A549 (cell line): ENCODE measurements around the gene RFX1. TPM values are rescaled to one million over a fixed set of nuclear protein-coding genes. Genes with fewer than 3 reads are reported as not detected.

Experiments
- ATAC-seq, 2 experiments: fragments of 200-7000 bp in 1 of 2; fragments of >200 bp in 1 of 2; cut with Nextera tagmentation in 1 of 2; cut with Tn5 transposase in 1 of 2; 3 replicates each; pipeline versions ENCODE4 v1.8.0 to v1.9.1; 2018 to 2020; ENCODE audit warnings: mild to moderate bottlenecking in 1 of 2, moderate library complexity in 1 of 2
- CTCF ChIA-PET: fragments of 300-600 bp; sonication (Branson Sonifier 250); formaldehyde crosslinking; extraction: SDS; loops from one replicate; lab custom pipeline; 2021; ENCODE audit warnings: antibody characterized with exemption, inconsistent platforms; lab: Yijun Ruan, JAX
- POLR2A ChIA-PET: fragments of 350-600 bp; formaldehyde crosslinking; extraction: SDS; loops from one replicate; lab custom pipeline; 2021; ENCODE audit warnings: antibody characterized with exemption, inconsistent platforms; lab: Yijun Ruan, JAX
- DNase-seq, 2 experiments: peaks; one replicate each; pipeline versions ENCODE4 v3.0.0 to v3.0.0-alpha.2; 2011 to 2016; ENCODE audit warnings: low read depth in 1 of 2, low spot score in 1 of 2
- FAIRE-seq: peaks from 2 replicates; lab custom pipeline; 2011; peaks lifted over from hg19 to GRCh38; lab: Jason Lieb, UNC
- H3K27ac ChIP-seq, 2 experiments: fragments of >200 bp; sonication (Bioruptor Twin); formaldehyde crosslinking; 3 replicates each; pipeline ENCODE4 v1.5.1; 2016 to 2017
- H3K4me1 ChIP-seq: fragments of >200 bp; sonication (Bioruptor Twin); formaldehyde crosslinking; 3 replicates; pipeline ENCODE4 v1.6.1; 2016
- H3K4me2 ChIP-seq: fragments of >200 bp; sonication (Bioruptor Twin); formaldehyde crosslinking; 3 replicates; pipeline ENCODE4 v1.6.1; 2016
- H3K4me3 ChIP-seq: fragments of >200 bp; sonication (Bioruptor Twin); formaldehyde crosslinking; 3 replicates; pipeline ENCODE4 v1.5.1; 2016
- H3K9me3 ChIP-seq: fragments of >200 bp; sonication (Bioruptor Twin); formaldehyde crosslinking; 3 replicates; pipeline ENCODE4 v1.6.1; 2016
- CBX2 ChIP-seq: fragments of 200-600 bp; sonication (generic); IDR thresholded peaks from 2 replicates; pipeline ENCODE4 v1.6.1; 2016; ENCODE audit warnings: low read depth, mild to moderate bottlenecking, borderline replicate concordance
- CEBPB ChIP-seq, 2 experiments: fragments of >200 bp in 1 of 2; sonication (Bioruptor Twin) in 1 of 2; formaldehyde crosslinking in 1 of 2; IDR thresholded peaks; 2 replicates each; pipeline ENCODE4 v1.6.1; 2012 to 2016
- EHMT2 ChIP-seq: fragments of 200-600 bp; sonication (generic); IDR thresholded peaks from 2 replicates; pipeline ENCODE4 v1.6.1; 2016; ENCODE audit warnings: antibody characterized with exemption, low read depth, mild to moderate bottlenecking, moderate library complexity
- EP300 ChIP-seq, 2 experiments: fragments of >200 bp; sonication (Bioruptor Twin); formaldehyde crosslinking; IDR thresholded peaks; 2 replicates in 1 of 2; 3 replicates in 1 of 2; pipeline ENCODE4 v1.6.1; 2016 to 2017
- FOSB ChIP-seq: fragments of 250-450 bp; sonication (Bioruptor Pico); IDR thresholded peaks from 2 replicates; pipeline ENCODE4 v1.5.0; 2020; ENCODE audit warnings: mild to moderate bottlenecking, moderate library complexity
- GATA3 ChIP-seq: IDR thresholded peaks from 2 replicates; pipeline ENCODE4 v1.6.1; 2012; ENCODE audit warnings: borderline replicate concordance
- HDAC2 ChIP-seq: fragments of 200-600 bp; sonication (generic); IDR thresholded peaks from 2 replicates; pipeline ENCODE4 v1.6.1; 2016
- HOXA7 ChIP-seq: fragments of 250-450 bp; sonication (Bioruptor Pico); IDR thresholded peaks from 2 replicates; pipeline ENCODE4 v1.5.0; 2020; ENCODE audit warnings: mild to moderate bottlenecking, moderate library complexity
- HOXB5 ChIP-seq: fragments of 250-450 bp; sonication (Bioruptor Pico); IDR thresholded peaks from 2 replicates; pipeline ENCODE4 v1.5.0; 2020; ENCODE audit warnings: mild to moderate bottlenecking, moderate library complexity
- JUNB ChIP-seq: fragments of >200 bp; sonication (Bioruptor Twin); formaldehyde crosslinking; IDR thresholded peaks from 2 replicates; pipeline ENCODE4 v1.6.1; 2016
- KDM1A ChIP-seq: fragments of 200-600 bp; sonication (generic); IDR thresholded peaks from 2 replicates; pipeline ENCODE4 v1.6.1; 2016; ENCODE audit warnings: low read depth, mild to moderate bottlenecking
- KDM5A ChIP-seq: fragments of 200-600 bp; sonication (generic); IDR thresholded peaks from 2 replicates; pipeline ENCODE4 v1.6.1; 2016; ENCODE audit warnings: antibody characterized with exemption, mild to moderate bottlenecking
- MYC ChIP-seq: IDR thresholded peaks from 2 replicates; pipeline ENCODE4 v1.6.1; 2012; ENCODE audit warnings: mild to moderate bottlenecking, inconsistent platforms, low read length, improper control_type of control experiment, borderline replicate concordance
- PHF8 ChIP-seq: fragments of 200-600 bp; sonication (generic); IDR thresholded peaks from 2 replicates; pipeline ENCODE4 v1.6.1; 2016; ENCODE audit warnings: low read depth, mild to moderate bottlenecking, antibody characterized with exemption, moderate library complexity, borderline replicate concordance
- RFX5 ChIP-seq: fragments of 450-650 bp; IDR thresholded peaks from 2 replicates; pipeline ENCODE4 v1.7.1; 2014; ENCODE audit warnings: antibody characterized with exemption, mild to moderate bottlenecking, moderate library complexity
- TP53 ChIP-seq: fragments of 250-450 bp; sonication (Bioruptor Pico); IDR thresholded peaks from 2 replicates; pipeline ENCODE4 v1.5.0; 2021; ENCODE audit warnings: mild to moderate bottlenecking, moderate library complexity
- WGBS: methylation state at CpG from one replicate; pipeline ENCODE4 v1.1.6; 2017; ENCODE audit errors: missing lambda C conversion rate; 5-methylcytosine and 5-hydroxymethylcytosine counted together
- polyA plus RNA-seq, 4 experiments: library from polyadenylated mRNA; depleted of rRNA in 3 of 4; stranded (reverse); fragments of >200 nt; fragmentation: RNase III in 1 of 4; extraction: RNeasy Plus Mini Kit Qiagen cat#74134 plus additional on column Dnase treatment in 1 of 4; gene quantifications; 2 replicates in 3 of 4; 3 replicates in 1 of 4; pipeline ENCODE4 v1.2.3, GENCODE V29; 2011 to 2017
- TF ChIP-seq, protein P1 (sequence below): fragments of >200 bp; sonication (Bioruptor Twin); formaldehyde crosslinking; IDR thresholded peaks from 3 replicates; pipeline ENCODE4 v1.5.1; 2016
- TF ChIP-seq, protein P2 (sequence below): fragments of 200-600 bp; sonication (generic); IDR thresholded peaks from 2 replicates; pipeline ENCODE4 v1.6.1; 2016; ENCODE audit warnings: antibody characterized with exemption, mild to moderate bottlenecking, moderate library complexity
- TF ChIP-seq, protein P3 (sequence below): fragments of >200 bp; sonication (Bioruptor Twin); formaldehyde crosslinking; IDR thresholded peaks from 2 replicates; pipeline ENCODE4 v1.6.1; 2016
- TF ChIP-seq, protein P4 (sequence below): fragments of 250-450 bp; sonication (Bioruptor Pico); IDR thresholded peaks from 2 replicates; pipeline ENCODE4 v1.5.0; 2021; ENCODE audit warnings: mild to moderate bottlenecking, moderate library complexity, borderline replicate concordance
- TF ChIP-seq, protein P5 (sequence below): IDR thresholded peaks from 2 replicates; pipeline ENCODE4 v1.6.1; 2012
- TF ChIP-seq, protein P6 (sequence below): IDR thresholded peaks from 2 replicates; pipeline ENCODE4 v1.6.1; 2012

RFX1 gene
- polyA plus RNA-seq, 2 of the 4 experiments (the other 2 are of a cell fraction): 0.57 to 5.4 TPM

DNA sequence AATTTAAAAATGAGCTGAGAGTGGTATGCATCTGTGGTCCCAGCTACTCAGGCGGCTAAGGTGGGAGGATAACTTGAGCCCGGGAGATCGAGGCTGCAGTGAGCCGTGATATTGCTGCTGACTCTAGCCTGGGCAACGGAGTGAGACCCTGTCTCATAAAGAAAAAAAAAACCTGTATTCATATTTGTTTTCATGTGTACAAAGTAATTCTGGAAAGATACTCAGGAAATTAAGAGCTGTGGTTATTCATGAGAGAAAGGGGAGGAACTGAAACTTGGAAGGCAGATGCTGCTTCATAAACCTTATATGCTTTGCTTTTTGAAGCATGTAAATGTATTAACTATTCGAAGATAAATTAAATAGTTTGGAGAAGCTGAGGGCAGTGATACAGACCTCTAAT is 13.0 kb upstream of the RFX1 start:
- no peaks in the 10 kb centered on the region for H3K9me3 ChIP-seq
- H3K4me1 ChIP-seq: peaks cover 5% of the 10 kb centered on the region; the same call in 1 of the 3 replicates
- ATAC-seq (no peak), DNase-seq (no peak), FAIRE-seq (no peak)
- POLR2A ChIA-PET: no interaction called here
- CTCF ChIA-PET: interaction anchor here (1.1 to 1.7 kb wide), 2 partner anchors 23 to 65 kb away, joined by 4 to 6 read pairs; no protein-coding TSS in a partner anchor
- H3K4me2 ChIP-seq: no peak overlapping the region
- no peak overlapping the region for H3K4me3 ChIP-seq
- WGBS: 75% methylated on average over 6 of the region's 6 CpGs
- no peak for TF ChIP-seq PHF8
- TF ChIP-seq KDM1A: no peak
- no peak for TF ChIP-seq GATA3
- TF ChIP-seq, protein P1, sequence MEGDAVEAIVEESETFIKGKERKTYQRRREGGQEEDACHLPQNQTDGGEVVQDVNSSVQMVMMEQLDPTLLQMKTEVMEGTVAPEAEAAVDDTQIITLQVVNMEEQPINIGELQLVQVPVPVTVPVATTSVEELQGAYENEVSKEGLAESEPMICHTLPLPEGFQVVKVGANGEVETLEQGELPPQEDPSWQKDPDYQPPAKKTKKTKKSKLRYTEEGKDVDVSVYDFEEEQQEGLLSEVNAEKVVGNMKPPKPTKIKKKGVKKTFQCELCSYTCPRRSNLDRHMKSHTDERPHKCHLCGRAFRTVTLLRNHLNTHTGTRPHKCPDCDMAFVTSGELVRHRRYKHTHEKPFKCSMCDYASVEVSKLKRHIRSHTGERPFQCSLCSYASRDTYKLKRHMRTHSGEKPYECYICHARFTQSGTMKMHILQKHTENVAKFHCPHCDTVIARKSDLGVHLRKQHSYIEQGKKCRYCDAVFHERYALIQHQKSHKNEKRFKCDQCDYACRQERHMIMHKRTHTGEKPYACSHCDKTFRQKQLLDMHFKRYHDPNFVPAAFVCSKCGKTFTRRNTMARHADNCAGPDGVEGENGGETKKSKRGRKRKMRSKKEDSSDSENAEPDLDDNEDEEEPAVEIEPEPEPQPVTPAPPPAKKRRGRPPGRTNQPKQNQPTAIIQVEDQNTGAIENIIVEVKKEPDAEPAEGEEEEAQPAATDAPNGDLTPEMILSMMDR: no peak
- TF ChIP-seq, protein P2, sequence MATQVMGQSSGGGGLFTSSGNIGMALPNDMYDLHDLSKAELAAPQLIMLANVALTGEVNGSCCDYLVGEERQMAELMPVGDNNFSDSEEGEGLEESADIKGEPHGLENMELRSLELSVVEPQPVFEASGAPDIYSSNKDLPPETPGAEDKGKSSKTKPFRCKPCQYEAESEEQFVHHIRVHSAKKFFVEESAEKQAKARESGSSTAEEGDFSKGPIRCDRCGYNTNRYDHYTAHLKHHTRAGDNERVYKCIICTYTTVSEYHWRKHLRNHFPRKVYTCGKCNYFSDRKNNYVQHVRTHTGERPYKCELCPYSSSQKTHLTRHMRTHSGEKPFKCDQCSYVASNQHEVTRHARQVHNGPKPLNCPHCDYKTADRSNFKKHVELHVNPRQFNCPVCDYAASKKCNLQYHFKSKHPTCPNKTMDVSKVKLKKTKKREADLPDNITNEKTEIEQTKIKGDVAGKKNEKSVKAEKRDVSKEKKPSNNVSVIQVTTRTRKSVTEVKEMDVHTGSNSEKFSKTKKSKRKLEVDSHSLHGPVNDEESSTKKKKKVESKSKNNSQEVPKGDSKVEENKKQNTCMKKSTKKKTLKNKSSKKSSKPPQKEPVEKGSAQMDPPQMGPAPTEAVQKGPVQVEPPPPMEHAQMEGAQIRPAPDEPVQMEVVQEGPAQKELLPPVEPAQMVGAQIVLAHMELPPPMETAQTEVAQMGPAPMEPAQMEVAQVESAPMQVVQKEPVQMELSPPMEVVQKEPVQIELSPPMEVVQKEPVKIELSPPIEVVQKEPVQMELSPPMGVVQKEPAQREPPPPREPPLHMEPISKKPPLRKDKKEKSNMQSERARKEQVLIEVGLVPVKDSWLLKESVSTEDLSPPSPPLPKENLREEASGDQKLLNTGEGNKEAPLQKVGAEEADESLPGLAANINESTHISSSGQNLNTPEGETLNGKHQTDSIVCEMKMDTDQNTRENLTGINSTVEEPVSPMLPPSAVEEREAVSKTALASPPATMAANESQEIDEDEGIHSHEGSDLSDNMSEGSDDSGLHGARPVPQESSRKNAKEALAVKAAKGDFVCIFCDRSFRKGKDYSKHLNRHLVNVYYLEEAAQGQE: no peak
- TF ChIP-seq, all 56 proteins: peak for 0
- no peak overlapping the region for H3K27ac ChIP-seq

DNA sequence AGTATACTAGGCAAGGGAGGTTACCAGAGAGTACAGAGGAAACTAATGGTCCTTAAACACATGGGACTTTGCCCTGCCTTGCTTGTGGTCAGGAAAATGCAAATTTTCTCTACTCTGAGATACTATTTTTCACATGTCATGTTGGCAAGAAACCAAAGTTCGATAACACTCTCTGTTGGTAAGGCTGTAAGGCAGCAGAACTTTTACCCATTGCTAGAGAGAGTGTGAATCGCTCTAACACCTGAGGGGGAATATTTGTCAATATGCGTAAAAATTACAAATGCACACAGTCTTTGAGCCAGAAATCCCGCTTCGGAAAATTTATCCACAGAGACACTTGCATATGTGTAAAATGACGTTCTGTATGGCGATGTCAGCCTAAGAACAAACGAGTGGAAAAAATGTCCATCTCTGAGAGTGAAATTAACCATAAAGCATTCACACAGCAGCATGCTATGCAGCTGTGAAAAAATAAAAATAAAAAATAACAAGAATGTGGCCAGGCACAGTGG is 9.5 kb upstream of the RFX1 start:
- WGBS: 87% methylated on average over 8 of the region's 8 CpGs
- no peaks in the 10 kb centered on the region for H3K9me3 ChIP-seq
- TF ChIP-seq, protein P3, sequence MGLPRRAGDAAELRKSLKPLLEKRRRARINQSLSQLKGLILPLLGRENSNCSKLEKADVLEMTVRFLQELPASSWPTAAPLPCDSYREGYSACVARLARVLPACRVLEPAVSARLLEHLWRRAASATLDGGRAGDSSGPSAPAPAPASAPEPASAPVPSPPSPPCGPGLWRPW: no peak
- no peak for TF ChIP-seq CEBPB (IDR thresholded peaks at IDR 0.05)
- TF ChIP-seq, protein P4, sequence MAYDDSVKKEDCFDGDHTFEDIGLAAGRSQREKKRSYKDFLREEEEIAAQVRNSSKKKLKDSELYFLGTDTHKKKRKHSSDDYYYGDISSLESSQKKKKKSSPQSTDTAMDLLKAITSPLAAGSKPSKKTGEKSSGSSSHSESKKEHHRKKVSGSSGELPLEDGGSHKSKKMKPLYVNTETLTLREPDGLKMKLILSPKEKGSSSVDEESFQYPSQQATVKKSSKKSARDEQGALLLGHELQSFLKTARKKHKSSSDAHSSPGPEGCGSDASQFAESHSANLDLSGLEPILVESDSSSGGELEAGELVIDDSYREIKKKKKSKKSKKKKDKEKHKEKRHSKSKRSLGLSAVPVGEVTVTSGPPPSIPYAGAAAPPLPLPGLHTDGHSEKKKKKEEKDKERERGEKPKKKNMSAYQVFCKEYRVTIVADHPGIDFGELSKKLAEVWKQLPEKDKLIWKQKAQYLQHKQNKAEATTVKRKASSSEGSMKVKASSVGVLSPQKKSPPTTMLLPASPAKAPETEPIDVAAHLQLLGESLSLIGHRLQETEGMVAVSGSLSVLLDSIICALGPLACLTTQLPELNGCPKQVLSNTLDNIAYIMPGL (CRISPR knock-in tag): no peak
- no peak for TF ChIP-seq RFX5
- CTCF ChIA-PET: interaction anchor here (0.6 to 1.7 kb wide), 3 partner anchors 27 to 520 kb away, joined by 3 to 4 read pairs (median 3); no protein-coding TSS in a partner anchor
- FAIRE-seq (no peak), ATAC-seq (no peak), DNase-seq (no peak)
- no peak overlapping the region for H3K4me2 ChIP-seq
- no peak overlapping the region for H3K4me3 ChIP-seq
- H3K4me1 ChIP-seq: no peaks in the 10 kb centered on the region
- POLR2A ChIA-PET: no interaction called here
- no peak overlapping the region for H3K27ac ChIP-seq

DNA sequence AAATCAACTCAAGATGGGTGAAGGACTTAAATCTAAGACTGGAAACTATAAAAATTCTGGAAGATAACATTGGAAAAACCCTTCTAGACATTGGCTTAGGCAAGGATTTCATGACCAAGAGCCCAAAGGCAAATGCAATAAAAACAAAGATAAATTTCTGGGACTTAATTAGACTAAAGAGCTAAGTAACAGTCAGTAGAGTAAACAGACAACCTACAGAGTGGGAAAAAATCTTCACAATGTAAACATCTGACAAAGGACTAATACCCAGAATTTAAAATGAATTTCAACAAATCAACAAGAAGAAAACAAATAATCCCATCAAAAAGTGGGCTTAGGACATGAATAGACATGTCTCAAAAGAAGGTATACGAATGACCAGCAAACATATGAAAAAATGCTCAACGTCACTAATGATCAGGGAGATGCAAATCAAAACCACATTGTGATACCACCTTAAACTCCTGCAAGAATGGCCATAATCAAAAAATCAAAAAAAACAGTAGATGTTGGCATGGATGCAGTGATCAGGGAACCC is 6.3 kb upstream of the RFX1 start:
- FAIRE-seq: no peak
- H3K27ac ChIP-seq: no peak overlapping the region
- DNase-seq: no peak
- WGBS: 60% methylated on average over 2 of the region's 2 CpGs
- no peak overlapping the region for H3K4me2 ChIP-seq
- H3K9me3 ChIP-seq: no peaks in the 10 kb centered on the region
- H3K4me1 ChIP-seq: no peaks in the 10 kb centered on the region
- no peak for TF ChIP-seq JUNB
- TF ChIP-seq, protein P4 (CRISPR knock-in tag): no peak
- TF ChIP-seq, protein P5, sequence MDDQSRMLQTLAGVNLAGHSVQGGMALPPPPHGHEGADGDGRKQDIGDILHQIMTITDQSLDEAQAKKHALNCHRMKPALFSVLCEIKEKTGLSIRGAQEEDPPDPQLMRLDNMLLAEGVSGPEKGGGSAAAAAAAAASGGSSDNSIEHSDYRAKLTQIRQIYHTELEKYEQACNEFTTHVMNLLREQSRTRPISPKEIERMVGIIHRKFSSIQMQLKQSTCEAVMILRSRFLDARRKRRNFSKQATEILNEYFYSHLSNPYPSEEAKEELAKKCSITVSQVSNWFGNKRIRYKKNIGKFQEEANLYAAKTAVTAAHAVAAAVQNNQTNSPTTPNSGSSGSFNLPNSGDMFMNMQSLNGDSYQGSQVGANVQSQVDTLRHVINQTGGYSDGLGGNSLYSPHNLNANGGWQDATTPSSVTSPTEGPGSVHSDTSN: no peak
- TF ChIP-seq KDM5A: no peak
- TF ChIP-seq FOSB (CRISPR knock-in tag): no peak
- TF ChIP-seq CEBPB (IDR thresholded peaks at IDR 0.05): no peak
- no peak for TF ChIP-seq HOXB5 (CRISPR knock-in tag)
- no peak for TF ChIP-seq HDAC2
- TF ChIP-seq KDM1A: no peak
- TF ChIP-seq HOXA7 (CRISPR knock-in tag): no peak
- TF ChIP-seq TP53 (CRISPR knock-in tag): no peak
- no peak for TF ChIP-seq MYC
- TF ChIP-seq CBX2: no peak
- no peak for TF ChIP-seq EP300 (IDR thresholded peaks at IDR 0.05)
- TF ChIP-seq, protein P6, sequence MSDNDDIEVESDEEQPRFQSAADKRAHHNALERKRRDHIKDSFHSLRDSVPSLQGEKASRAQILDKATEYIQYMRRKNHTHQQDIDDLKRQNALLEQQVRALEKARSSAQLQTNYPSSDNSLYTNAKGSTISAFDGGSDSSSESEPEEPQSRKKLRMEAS: no peak
- no peak for TF ChIP-seq EHMT2
- POLR2A ChIA-PET: no interaction called here
- CTCF ChIA-PET: no interaction called here
- ATAC-seq: no peak
- H3K4me3 ChIP-seq: no peak overlapping the region
